GM10248 (cell line): ENCODE measurements around the gene TSPO2.
"Not testable (repeated sequence)": the region's sequence is repeated elsewhere in the genome, so short reads cannot be mapped to it uniquely, and the experiment has no call there.

Experiments
- CTCF ChIA-PET: fragments of 300-600 bp; sonication (Branson Sonifier 250); formaldehyde crosslinking; extraction: SDS; loops from one replicate; lab custom pipeline; 2021; ENCODE audit warnings: antibody characterized with exemption; lab: Yijun Ruan, JAX
- POLR2A ChIA-PET: fragments of 350-650 bp; sonication (Branson Sonifier 250); formaldehyde crosslinking; extraction: SDS; loops from one replicate; lab custom pipeline; 2020; ENCODE audit warnings: antibody characterized with exemption; lab: Yijun Ruan, JAX
- DNase-seq: peaks from one replicate; pipeline ENCODE4 v3.0.0; 2012; ENCODE audit errors: extremely low spot score
- TF ChIP-seq, protein P1 (sequence below): IDR thresholded peaks from 2 replicates; pipeline ENCODE4 v1.5.1; 2012; ENCODE audit warnings: mild to moderate bottlenecking, low read depth; ENCODE audit errors: extremely low read depth, missing control alignments, control extremely low read depth

TSPO2 gene

GRCh38 chr6:41000248-41000647 lies 42.0 kb upstream of the TSPO2 start:
- TF ChIP-seq, protein P1, sequence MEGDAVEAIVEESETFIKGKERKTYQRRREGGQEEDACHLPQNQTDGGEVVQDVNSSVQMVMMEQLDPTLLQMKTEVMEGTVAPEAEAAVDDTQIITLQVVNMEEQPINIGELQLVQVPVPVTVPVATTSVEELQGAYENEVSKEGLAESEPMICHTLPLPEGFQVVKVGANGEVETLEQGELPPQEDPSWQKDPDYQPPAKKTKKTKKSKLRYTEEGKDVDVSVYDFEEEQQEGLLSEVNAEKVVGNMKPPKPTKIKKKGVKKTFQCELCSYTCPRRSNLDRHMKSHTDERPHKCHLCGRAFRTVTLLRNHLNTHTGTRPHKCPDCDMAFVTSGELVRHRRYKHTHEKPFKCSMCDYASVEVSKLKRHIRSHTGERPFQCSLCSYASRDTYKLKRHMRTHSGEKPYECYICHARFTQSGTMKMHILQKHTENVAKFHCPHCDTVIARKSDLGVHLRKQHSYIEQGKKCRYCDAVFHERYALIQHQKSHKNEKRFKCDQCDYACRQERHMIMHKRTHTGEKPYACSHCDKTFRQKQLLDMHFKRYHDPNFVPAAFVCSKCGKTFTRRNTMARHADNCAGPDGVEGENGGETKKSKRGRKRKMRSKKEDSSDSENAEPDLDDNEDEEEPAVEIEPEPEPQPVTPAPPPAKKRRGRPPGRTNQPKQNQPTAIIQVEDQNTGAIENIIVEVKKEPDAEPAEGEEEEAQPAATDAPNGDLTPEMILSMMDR: no peak
- ChIA-PET POLR2A (no interaction called here), CTCF (interaction anchor here (0.9 to 4.4 kb wide), 9 partner anchors 9 to 64 kb away, joined by 3 to 34 read pairs (median 7); partner anchors contain the start of gene UNC5CL)
- no peak for DNase-seq

DNA sequence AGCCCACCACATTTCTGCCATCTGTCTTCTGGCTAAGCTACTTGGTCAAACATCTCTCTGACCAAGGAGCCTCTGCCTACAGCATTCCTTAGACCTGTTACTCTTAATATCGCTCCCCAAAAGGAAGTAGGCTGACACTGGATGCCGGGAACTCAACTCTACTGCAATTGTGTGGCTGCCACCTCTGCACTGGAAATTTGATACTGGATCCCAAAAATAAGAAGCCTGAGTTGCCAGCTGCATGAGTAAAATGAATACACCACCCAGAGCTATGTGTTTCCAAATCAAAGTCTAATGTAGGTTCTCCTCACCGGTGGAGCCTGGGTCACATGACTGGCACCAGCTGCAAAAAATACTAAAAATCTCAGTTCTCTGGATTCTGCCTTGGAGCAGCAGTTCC lies 40.1 kb upstream of the TSPO2 start:
- POLR2A ChIA-PET: no interaction called here
- CTCF ChIA-PET: interaction anchor here (4.6 kb wide), 1 partner anchor 26 kb away, joined by 44 read pairs; no protein-coding TSS in a partner anchor
- no peak for DNase-seq
- TF ChIP-seq, protein P1: no peak

DNA sequence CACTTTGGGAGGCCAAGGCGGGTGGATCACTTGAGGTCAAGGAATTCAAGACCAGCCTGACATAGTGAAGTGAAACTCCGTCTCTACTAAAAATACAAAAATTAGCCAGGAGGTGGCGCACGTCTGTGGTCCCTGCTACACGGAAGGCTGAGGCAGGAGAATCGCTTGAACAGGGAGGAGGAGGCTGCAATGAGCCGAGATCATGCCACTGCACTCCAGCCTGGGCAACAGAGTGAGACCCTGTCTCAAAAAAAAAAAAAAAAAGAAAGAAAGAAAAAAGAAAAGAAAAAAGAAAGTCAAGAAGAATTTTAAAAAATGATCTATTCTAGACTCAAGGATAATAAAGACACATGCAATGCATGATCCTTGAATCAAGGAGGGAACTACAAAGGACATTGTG lies 36.0 kb upstream of the TSPO2 start:
- CTCF ChIA-PET, POLR2A ChIA-PET, DNase-seq: not testable (repeated sequence)
- TF ChIP-seq, protein P1: peak; percentile 67

DNA sequence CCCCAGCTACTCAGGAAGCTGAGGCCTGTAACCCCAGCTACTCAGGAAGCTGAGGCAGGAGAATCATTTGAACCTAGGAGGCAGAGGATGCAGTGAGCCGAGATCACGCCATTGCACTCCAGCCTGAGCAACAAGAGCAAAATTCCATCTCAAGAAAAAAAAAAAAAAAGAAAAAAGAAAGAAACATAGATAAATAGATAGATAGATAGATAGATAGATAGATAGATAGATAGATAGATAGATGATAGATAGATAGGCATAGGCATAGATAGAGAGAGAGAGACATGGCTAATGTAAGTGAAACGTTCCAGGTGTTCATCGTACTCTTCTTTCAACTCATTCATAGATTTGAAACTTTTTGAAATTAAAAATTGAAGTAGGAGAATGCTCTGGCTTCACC lies 35.3 kb upstream of the TSPO2 start:
- DNase-seq, POLR2A ChIA-PET, CTCF ChIA-PET: not testable (repeated sequence)

DNA sequence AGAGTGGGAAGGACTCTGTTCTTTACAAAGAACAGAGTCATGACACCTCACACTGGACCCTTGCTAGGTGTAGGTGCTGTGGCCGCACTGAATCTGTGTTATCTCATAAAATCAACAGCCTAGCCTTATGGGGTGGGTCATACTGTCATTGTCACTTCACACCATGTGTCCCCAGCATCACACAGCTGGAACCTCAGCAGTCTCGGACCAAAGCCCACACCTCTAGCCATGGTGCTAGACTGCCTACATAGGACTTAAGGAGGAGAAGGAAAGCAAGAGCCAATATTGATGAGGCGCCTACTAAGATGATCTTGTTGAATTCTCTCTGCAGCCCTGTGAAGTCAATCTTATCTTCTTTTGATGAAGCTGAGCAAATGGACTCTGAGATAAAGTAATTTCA lies 34.3 kb upstream of the TSPO2 start:
- no peak for DNase-seq
- TF ChIP-seq, protein P1: no peak
- CTCF ChIA-PET: interaction anchor here (1.3 to 2.1 kb wide), 4 partner anchors 10 to 59 kb away, joined by 3 to 7 read pairs (median 4); no protein-coding TSS in a partner anchor
- POLR2A ChIA-PET: no interaction called here

DNA sequence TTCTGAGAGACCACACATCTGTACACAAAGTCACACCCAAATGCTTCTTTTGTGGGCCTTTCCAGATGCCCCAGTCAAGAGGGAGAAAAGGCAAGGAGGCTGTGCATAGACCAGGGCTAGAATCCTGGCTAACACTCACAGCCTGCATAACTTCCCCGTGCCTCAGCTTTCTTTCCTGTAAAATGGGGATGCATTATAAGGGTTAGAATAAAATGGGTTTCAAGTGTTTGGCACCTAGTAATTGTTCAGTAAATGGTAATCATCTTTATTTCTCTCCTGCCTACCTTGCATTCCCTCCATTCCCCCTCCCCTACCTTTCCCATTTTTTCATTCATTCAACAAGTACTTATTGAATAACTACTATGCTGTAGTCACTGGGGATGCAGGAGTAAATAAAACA lies 32.6 kb upstream of the TSPO2 start:
- TF ChIP-seq, protein P1: no peak
- ChIA-PET CTCF (interaction anchor here (1.0 to 3.4 kb wide), 3 partner anchors 12 to 19 kb away, joined by 4 to 11 read pairs (median 6); no protein-coding TSS in a partner anchor), POLR2A (no interaction called here)
- DNase-seq: no peak

DNA sequence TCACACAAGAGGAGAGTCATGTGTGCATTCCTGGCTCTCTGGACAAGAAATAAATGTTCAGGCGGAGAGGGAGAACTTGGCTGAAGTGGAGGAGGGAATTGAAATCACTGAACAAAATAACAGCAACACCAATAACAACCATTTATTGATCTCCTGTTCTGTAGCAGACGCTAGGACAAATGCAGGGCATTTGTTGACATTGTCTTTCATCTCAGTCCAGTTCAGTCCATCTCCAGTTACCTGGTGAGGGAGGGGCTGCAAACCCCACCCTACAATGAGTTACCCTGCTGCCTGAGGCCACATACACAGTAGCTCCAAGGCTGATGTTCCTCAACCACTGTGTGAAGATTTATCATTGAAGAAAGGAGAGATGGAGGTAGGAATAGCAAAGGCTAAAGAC lies 30.6 kb upstream of the TSPO2 start:
- ChIA-PET CTCF (interaction anchor here (1.8 to 3.4 kb wide), 2 partner anchors 12 to 15 kb away, joined by 7 to 11 read pairs; no protein-coding TSS in a partner anchor), POLR2A (no interaction called here)
- TF ChIP-seq, protein P1: no peak
- DNase-seq: no peak
